ENCODE data around the gene CRYGN.

DNA sequence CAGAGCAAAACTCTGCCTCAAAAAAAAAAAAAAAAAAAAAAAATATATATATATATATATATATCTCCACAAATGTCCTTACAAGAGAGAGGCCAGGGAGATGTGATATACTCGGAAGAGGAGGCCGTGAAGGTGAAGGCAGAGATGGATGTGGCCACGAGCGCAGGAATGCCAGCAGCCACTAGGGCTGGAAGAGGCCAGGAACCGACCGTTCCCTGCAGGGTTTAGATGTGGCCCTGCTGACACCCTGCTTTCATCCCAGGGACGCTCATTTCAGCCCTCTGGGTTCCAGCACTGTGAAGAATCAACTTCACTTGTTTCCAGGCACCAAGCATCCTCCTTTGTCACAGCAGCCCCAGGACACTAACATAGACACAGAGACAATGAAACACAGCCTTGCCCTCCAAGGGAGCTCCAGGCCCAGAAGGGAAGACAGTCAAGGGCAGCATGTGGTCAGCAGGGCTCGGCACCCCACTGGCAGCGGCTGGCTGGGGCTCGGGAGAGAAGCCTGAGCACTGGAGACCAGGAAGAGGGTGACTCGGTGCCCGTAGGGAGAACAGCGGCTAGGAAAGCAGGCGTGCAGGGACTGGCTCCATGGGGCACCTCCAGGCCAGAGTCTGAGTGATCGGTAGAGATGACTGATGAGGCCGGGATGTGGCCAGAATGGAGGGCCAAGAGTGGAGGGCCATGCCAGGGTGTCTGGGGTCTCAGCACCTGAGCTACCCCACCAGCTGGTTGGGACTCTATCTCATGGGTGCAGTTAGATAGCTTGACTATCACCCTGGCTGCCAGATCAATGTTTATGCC lies 37.7 kb downstream of the CRYGN start:
- TF ChIP-seq, protein P1, sequence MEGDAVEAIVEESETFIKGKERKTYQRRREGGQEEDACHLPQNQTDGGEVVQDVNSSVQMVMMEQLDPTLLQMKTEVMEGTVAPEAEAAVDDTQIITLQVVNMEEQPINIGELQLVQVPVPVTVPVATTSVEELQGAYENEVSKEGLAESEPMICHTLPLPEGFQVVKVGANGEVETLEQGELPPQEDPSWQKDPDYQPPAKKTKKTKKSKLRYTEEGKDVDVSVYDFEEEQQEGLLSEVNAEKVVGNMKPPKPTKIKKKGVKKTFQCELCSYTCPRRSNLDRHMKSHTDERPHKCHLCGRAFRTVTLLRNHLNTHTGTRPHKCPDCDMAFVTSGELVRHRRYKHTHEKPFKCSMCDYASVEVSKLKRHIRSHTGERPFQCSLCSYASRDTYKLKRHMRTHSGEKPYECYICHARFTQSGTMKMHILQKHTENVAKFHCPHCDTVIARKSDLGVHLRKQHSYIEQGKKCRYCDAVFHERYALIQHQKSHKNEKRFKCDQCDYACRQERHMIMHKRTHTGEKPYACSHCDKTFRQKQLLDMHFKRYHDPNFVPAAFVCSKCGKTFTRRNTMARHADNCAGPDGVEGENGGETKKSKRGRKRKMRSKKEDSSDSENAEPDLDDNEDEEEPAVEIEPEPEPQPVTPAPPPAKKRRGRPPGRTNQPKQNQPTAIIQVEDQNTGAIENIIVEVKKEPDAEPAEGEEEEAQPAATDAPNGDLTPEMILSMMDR (IDR thresholded peaks at IDR 0.05; ENCODE audit: insufficient read depth, low read length) = no peak
- TF ChIP-seq POLR2AphosphoS5 (IDR thresholded peaks at IDR 0.05; ENCODE audit: low read depth) = no peak

Measured in HL-60 (cell line).